GM12873 (cell line): Measurements from ENCODE around the gene CRCP.

Experiments used
- CTCF ChIP-seq: IDR thresholded peaks from 2 replicates; pipeline ENCODE4 v1.5.1; 2012; ENCODE audit warnings: low read depth, mild to moderate bottlenecking, moderate library complexity, low read length, control low read depth; ENCODE audit not compliant: insufficient read depth; ENCODE audit errors: missing control alignments

Gene CRCP

GRCh38 chr7:66099232-66099550 is 15.5 kb upstream of the CRCP start:
- TF ChIP-seq CTCF = no peak

GRCh38 chr7:66099551-66100407 is 14.9 kb upstream of the CRCP start:
- no peak for TF ChIP-seq CTCF

GRCh38 chr7:66100408-66101050 is 14.1 kb upstream of the CRCP start:
- TF ChIP-seq CTCF = no peak

- TF ChIP-seq CTCF = no peak
Measured at GRCh38 chr7:66105263-66105748, 9.3 kb upstream of the CRCP start.

- no peak for TF ChIP-seq CTCF
Measured at GRCh38 chr7:66110856-66111255, 3.8 kb upstream of the CRCP start.

GRCh38 chr7:66118603-66119002 is 4.0 kb downstream of the CRCP start:
- no peak for TF ChIP-seq CTCF

GRCh38 chr7:66119245-66119850 is 4.7 kb downstream of the CRCP start:
- TF ChIP-seq CTCF = no peak
